Adipocyte (in vitro differentiated cells): ENCODE measurements around the gene MYOM1.
"Not testable (repeated sequence)": the region's sequence is repeated elsewhere in the genome, so short reads cannot be mapped to it uniquely, and the experiment has no call there.

Experiments
- DNase-seq: peaks from one replicate; pipeline ENCODE4 v3.0.0-alpha.2; 2015; ENCODE audit warnings: low read depth
- H3K27me3 ChIP-seq: replicated peaks from 2 replicates; pipeline ENCODE4 v1.7.0; 2013; ENCODE audit warnings: mild to moderate bottlenecking, low read length, moderate library complexity; ENCODE audit not compliant: control insufficient read depth, insufficient read depth
- H3K36me3 ChIP-seq: 2 replicates; pipeline ENCODE4 v1.7.0; 2013; ENCODE audit warnings: low read length, mild to moderate bottlenecking, moderate library complexity; ENCODE audit not compliant: control insufficient read depth, insufficient read depth, severe bottlenecking
- H3K4me1 ChIP-seq: 2 replicates; pipeline ENCODE4 v1.7.0; 2013; ENCODE audit warnings: mild to moderate bottlenecking, low read length, moderate library complexity; ENCODE audit not compliant: control insufficient read depth, insufficient read depth
- H3K4me3 ChIP-seq: 2 replicates; pipeline ENCODE4 v1.7.0; 2013; ENCODE audit warnings: mild to moderate bottlenecking, low read length, moderate library complexity
- H3K9ac ChIP-seq: 2 replicates; pipeline ENCODE4 v1.7.0; 2013; ENCODE audit warnings: mild to moderate bottlenecking, low read length, moderate library complexity
- H3K9me3 ChIP-seq: 2 replicates; pipeline ENCODE4 v1.7.0; 2013; ENCODE audit warnings: mild to moderate bottlenecking, low read length, moderate library complexity; ENCODE audit not compliant: control insufficient read depth

Gene MYOM1

GRCh38 chr18:3067722-3068121 lies 152.0 kb downstream of the MYOM1 start:
- no peaks in the 10 kb centered on the region for H3K4me1 ChIP-seq
- no peak for DNase-seq

GRCh38 chr18:3067165-3067661 lies 152.6 kb downstream of the MYOM1 start:
- H3K36me3 ChIP-seq: peaks cover 6% of the 10 kb centered on the region
- no peak overlapping the region for H3K4me3 ChIP-seq
- no peaks in the 10 kb centered on the region for H3K9me3 ChIP-seq
- no peak overlapping the region for H3K9ac ChIP-seq
- H3K27me3 ChIP-seq: no peaks in the 10 kb centered on the region
- DNase-seq: no peak
- H3K4me1 ChIP-seq: no peaks in the 10 kb centered on the region

More at GRCh38 chr18:3067722-3068121, 152.0 kb downstream of the MYOM1 start:
- no peaks in the 10 kb centered on the region for H3K27me3 ChIP-seq
- no peak overlapping the region for H3K4me3 ChIP-seq
- no peaks in the 10 kb centered on the region for H3K9me3 ChIP-seq
- H3K36me3 ChIP-seq: peaks cover 6% of the 10 kb centered on the region
- no peak overlapping the region for H3K9ac ChIP-seq

- no peaks in the 10 kb centered on the region for H3K27me3 ChIP-seq
- no peak for DNase-seq
- no peaks in the 10 kb centered on the region for H3K4me1 ChIP-seq
- H3K9me3 ChIP-seq: no peaks in the 10 kb centered on the region
- no peak overlapping the region for H3K4me3 ChIP-seq
- peaks cover 6% of the 10 kb centered on the region for H3K36me3 ChIP-seq
- H3K9ac ChIP-seq: no peak overlapping the region
Observed at GRCh38 chr18:3066341-3067110, 153.2 kb downstream of the MYOM1 start.

GRCh38 chr18:3063766-3064165 lies 156.0 kb downstream of the MYOM1 start:
- not testable (repeated sequence) for H3K36me3 ChIP-seq, H3K27me3 ChIP-seq, DNase-seq, H3K4me3 ChIP-seq, H3K9me3 ChIP-seq, H3K4me1 ChIP-seq, H3K9ac ChIP-seq

GRCh38 chr18:3062798-3063680 lies 156.7 kb downstream of the MYOM1 start:
- peak; percentile 71 for DNase-seq
- Histone ChIP-seq H3K4me1 (no peaks in the 10 kb centered on the region), H3K9ac (no peak overlapping the region), H3K9me3 (no peaks in the 10 kb centered on the region), H3K27me3 (no peaks in the 10 kb centered on the region), H3K4me3 (peak overlapping the region; percentile 47), H3K36me3 (peaks cover 6% of the 10 kb centered on the region)

- DNase-seq: no peak
- Histone ChIP-seq H3K36me3 (peaks cover 5% of the 10 kb centered on the region), H3K27me3 (peaks cover 11% of the 10 kb centered on the region), H3K4me1 (no peaks in the 10 kb centered on the region), H3K9me3 (no peaks in the 10 kb centered on the region), H3K4me3 (no peak overlapping the region), H3K9ac (no peak overlapping the region)
Observed at GRCh38 chr18:3061581-3062312, 158.0 kb downstream of the MYOM1 start.

GRCh38 chr18:3060667-3061580 lies 158.8 kb downstream of the MYOM1 start:
- Histone ChIP-seq H3K36me3 (no peaks in the 10 kb centered on the region), H3K9ac (no peak overlapping the region), H3K9me3 (no peaks in the 10 kb centered on the region), H3K4me1 (peaks cover under 1% of the 10 kb centered on the region), H3K4me3 (no peak overlapping the region), H3K27me3 (peaks cover 16% of the 10 kb centered on the region)
- no peak for DNase-seq

GRCh38 chr18:3059272-3059671 lies 160.5 kb downstream of the MYOM1 start:
- DNase-seq: no peak
- Histone ChIP-seq H3K36me3 (no peaks in the 10 kb centered on the region), H3K9me3 (no peaks in the 10 kb centered on the region), H3K4me3 (no peak overlapping the region), H3K9ac (no peak overlapping the region), H3K27me3 (peaks cover 18% of the 10 kb centered on the region), H3K4me1 (peaks cover 7% of the 10 kb centered on the region)

- H3K9me3 ChIP-seq: no peaks in the 10 kb centered on the region
- H3K36me3 ChIP-seq: no peaks in the 10 kb centered on the region
- H3K4me1 ChIP-seq: peaks cover 7% of the 10 kb centered on the region
- H3K4me3 ChIP-seq: no peak overlapping the region
- H3K27me3 ChIP-seq: peaks cover 18% of the 10 kb centered on the region
- no peak for DNase-seq
- no peak overlapping the region for H3K9ac ChIP-seq
Observed at GRCh38 chr18:3058328-3059191, 161.2 kb downstream of the MYOM1 start.

GRCh38 chr18:3057526-3057925 lies 162.2 kb downstream of the MYOM1 start:
- Histone ChIP-seq H3K9ac (no peak overlapping the region), H3K4me3 (no peak overlapping the region), H3K27me3 (peaks cover 18% of the 10 kb centered on the region), H3K4me1 (peaks cover 7% of the 10 kb centered on the region), H3K36me3 (no peaks in the 10 kb centered on the region), H3K9me3 (no peaks in the 10 kb centered on the region)
- no peak for DNase-seq
